Measurements from ENCODE around the gene ARSD. TPM values are rescaled to one million over a fixed set of nuclear protein-coding genes. Genes with fewer than 3 reads are reported as not detected.

The ARSD gene
- total and polyA plus RNA-seq, 2 of the 8 experiments (the other 6 are each of a cell fraction or from before 2014, with no cell fraction given): 1.8 to 3.2 TPM

- Histone ChIP-seq H2BK20ac (ENCODE audit: low read length) (no peak overlapping the region), H2BK12ac (ENCODE audit: low read depth, low read length) (no peak overlapping the region), H3K4me2 (ENCODE audit: insufficient read depth in 1 of 2, low read depth in 2 of 2, low read length in 2 of 2) (no peak overlapping the region), H2AK5ac (ENCODE audit: low read depth, low read length) (no peak overlapping the region), H3K23me2 (ENCODE audit: low read depth, low read length) (no peaks in the 10 kb centered on the region), H3K79me1 (ENCODE audit: low read depth, low read length) (no peaks in the 10 kb centered on the region), H3K27me3 (replicated peaks in 1 of 4; ENCODE audit: control insufficient read depth in 3 of 4, extremely low read depth in 1 of 4, insufficient read depth in 3 of 4, low read length in 3 of 4) (no peaks in the 10 kb centered on the region), H3K27ac (ENCODE audit: low read depth, low read length) (no peak overlapping the region), H2BK15ac (ENCODE audit: low read length) (no peak overlapping the region), H3K4me1 (replicated peaks in 1 of 4; ENCODE audit: control insufficient read depth in 3 of 4, insufficient read depth in 4 of 4, low read length in 3 of 4) (no peaks in the 10 kb centered on the region), H2AFZ (ENCODE audit: low read length) (no peak overlapping the region), H4K20me1 (replicated peaks in 1 of 2; ENCODE audit: control insufficient read depth in 1 of 2, insufficient read depth in 2 of 2, low read length in 2 of 2) (no peaks in the 10 kb centered on the region), H2BK120ac (replicated peaks; ENCODE audit: low read depth, low read length) (no peak overlapping the region), H3K14ac (ENCODE audit: insufficient read length) (no peak overlapping the region), H3K9ac (replicated peaks in 1 of 4; ENCODE audit: extremely low read depth in 1 of 4, low read depth in 3 of 4, low read length in 3 of 4) (no peak overlapping the region), H3K56ac (replicated peaks; ENCODE audit: insufficient read length, low read depth, low read length) (no peak overlapping the region), H3K18ac (ENCODE audit: extremely low read depth, low read length) (no peak overlapping the region), H4K5ac (ENCODE audit: insufficient read length, low read depth, low read length) (no peak overlapping the region), H4K91ac (replicated peaks; ENCODE audit: insufficient read length, low read length) (no peak overlapping the region), H2BK5ac (ENCODE audit: low read depth, low read length) (no peak overlapping the region), H3K23ac (ENCODE audit: insufficient read length) (no peak overlapping the region), H3K4ac (replicated peaks; ENCODE audit: insufficient read length, low read depth, low read length) (no peak overlapping the region), H3K4me3 (ENCODE audit: extremely low read depth in 1 of 4, insufficient read depth in 2 of 4, low read depth in 3 of 4, low read length in 4 of 4) (no peak overlapping the region), H4K8ac (ENCODE audit: extremely low read depth, insufficient read depth, low read length) (no peak overlapping the region), H3K36me3 (ENCODE audit: control insufficient read depth in 2 of 4, insufficient read depth in 4 of 4, low read length in 3 of 4) (no peaks in the 10 kb centered on the region), H3K9me3 (ENCODE audit: insufficient read depth in 2 of 2, low read depth in 1 of 2, low read length in 1 of 2) (no peaks in the 10 kb centered on the region), H3K79me2 (ENCODE audit: control insufficient read depth in 1 of 2, insufficient read depth in 2 of 2, low read length in 2 of 2) (no peaks in the 10 kb centered on the region)
- ChIA-PET CTCF (ENCODE audit: partially characterized antibody) (interaction anchor here (0.6 kb wide), 1 partner anchor 349 kb away, joined by 4 read pairs; no protein-coding TSS in a partner anchor), POLR2A (ENCODE audit: partially characterized antibody) (no interaction called here)
- FAIRE-seq (no peak), DNase-seq (ENCODE audit: low read depth in 1 of 2, low spot score in 2 of 2) (no peak)
- WGBS, 2 experiments (ENCODE audit: extremely low coverage in 1 of 2, insufficient coverage in 1 of 2, insufficient read length in 1 of 2, insufficient replicate concordance in 2 of 2, low coverage in 1 of 2, low lambda C conversion rate in 2 of 2, missing lambda C conversion rate in 1 of 2): 91 to 100% methylated on average over 1 of the region's 1 CpG
- TF ChIP-seq CHD1 (IDR thresholded peaks at IDR 0.05; ENCODE audit: low read depth, low read length): no peak
- no peak for TF ChIP-seq CBX5 (IDR thresholded peaks at IDR 0.05; ENCODE audit: low read depth, low read length)
- TF ChIP-seq BCL11A (IDR thresholded peaks at IDR 0.05; ENCODE audit: low read depth in 2 of 2, low read length in 2 of 2): no peak
- no peak for TF ChIP-seq HDAC2 (IDR thresholded peaks at IDR 0.05; ENCODE audit: borderline replicate concordance in 1 of 2, low read depth in 2 of 2, low read length in 2 of 2)
These were observed 7.9 kb downstream of the ARSD start for GRCh38 chrX:2921193-2921592.
